Left lung (tissue), 10 donors: ENCODE results near the gene CRAMP1. TPM values are rescaled to one million over a fixed set of nuclear protein-coding genes. Genes with fewer than 3 reads are reported as not detected.

Experiments
- ATAC-seq: fragments of 200-7000 bp; cut with Tn5 transposase; one replicate; pipeline ENCODE4 v1.9.1; 2020; ENCODE audit warnings: moderate library complexity
- DNase-seq, 4 donors: peaks; one replicate each; pipeline ENCODE4 v3.0.0-alpha.2; 2013 to 2020
- H3K27ac ChIP-seq, 2 donors: fragments of 200-600 bp; sonication (generic) in 1 of 2; one replicate each; pipeline versions ENCODE4 v1.5.0 to v1.8.0; 2020 to 2021
- H3K27me3 ChIP-seq, 2 donors: fragments of 200-600 bp; sonication (generic) in 1 of 2; one replicate each; pipeline versions ENCODE4 v1.5.0 to v1.8.0; 2020 to 2021
- H3K36me3 ChIP-seq, 2 donors: fragments of 200-600 bp; sonication (generic) in 1 of 2; one replicate each; pipeline versions ENCODE4 v1.5.0 to v1.8.0; 2020 to 2021
- H3K4me1 ChIP-seq, 2 donors: fragments of 200-600 bp; one replicate each; pipeline ENCODE4 v1.8.0; 2021
- H3K4me3 ChIP-seq, 2 donors: fragments of 200-600 bp; sonication (generic) in 1 of 2; one replicate each; pipeline versions ENCODE4 v1.5.0 to v1.8.0; 2020 to 2021; ENCODE audit warnings: mild to moderate bottlenecking in 1 of 2
- H3K9me3 ChIP-seq, 2 donors: fragments of 200-600 bp; sonication (generic) in 1 of 2; one replicate each; pipeline versions ENCODE4 v1.5.0 to v1.8.0; 2020 to 2021
- intact Hi-C, 2 donors: fragments of 100-400 bp; cut with DNase I; formaldehyde crosslinking; loops; one replicate each; pipeline versions ENCODE4 v1.11.2 to v1.14.2; 2022
- polyA plus RNA-seq, 6 donors: library from polyadenylated mRNA; unstranded; fragments of 120-200 nt; gene quantifications; one replicate each; pipeline ENCODE4 v1.2.1, GENCODE V29; 2013; ENCODE audit not compliant: insufficient read length in 6 of 6
- total RNA-seq, 2 donors: library from RNA; stranded (reverse); fragmentation: NEBNext Ultra II Directional; extraction: Animal tissue kit (Norgen Biotek cat#: 25700); gene quantifications; one replicate each; pipeline ENCODE4 v1.2.1, GENCODE V29; 2021
- TF ChIP-seq, protein P1 (sequence below), 2 donors: fragments of 200-600 bp; sonication (generic) in 1 of 2; IDR thresholded peaks; one replicate each; pipeline versions ENCODE4 v1.5.0 to v1.8.0; 2021; ENCODE audit warnings: antibody characterized with exemption in 2 of 2
- donor health status: DM: no; HTN: yes; CAD: no.
- donor health status: DM: no; HTN: no; CAD: no.

CRAMP1 gene
- total and polyA plus RNA-seq, 8 donors = 17.3 to 33.0 (median 26.4) TPM

- no peaks in the 10 kb centered on the region for H3K9me3 ChIP-seq
- intact Hi-C loops = no loop called here
- TF ChIP-seq, protein P1, sequence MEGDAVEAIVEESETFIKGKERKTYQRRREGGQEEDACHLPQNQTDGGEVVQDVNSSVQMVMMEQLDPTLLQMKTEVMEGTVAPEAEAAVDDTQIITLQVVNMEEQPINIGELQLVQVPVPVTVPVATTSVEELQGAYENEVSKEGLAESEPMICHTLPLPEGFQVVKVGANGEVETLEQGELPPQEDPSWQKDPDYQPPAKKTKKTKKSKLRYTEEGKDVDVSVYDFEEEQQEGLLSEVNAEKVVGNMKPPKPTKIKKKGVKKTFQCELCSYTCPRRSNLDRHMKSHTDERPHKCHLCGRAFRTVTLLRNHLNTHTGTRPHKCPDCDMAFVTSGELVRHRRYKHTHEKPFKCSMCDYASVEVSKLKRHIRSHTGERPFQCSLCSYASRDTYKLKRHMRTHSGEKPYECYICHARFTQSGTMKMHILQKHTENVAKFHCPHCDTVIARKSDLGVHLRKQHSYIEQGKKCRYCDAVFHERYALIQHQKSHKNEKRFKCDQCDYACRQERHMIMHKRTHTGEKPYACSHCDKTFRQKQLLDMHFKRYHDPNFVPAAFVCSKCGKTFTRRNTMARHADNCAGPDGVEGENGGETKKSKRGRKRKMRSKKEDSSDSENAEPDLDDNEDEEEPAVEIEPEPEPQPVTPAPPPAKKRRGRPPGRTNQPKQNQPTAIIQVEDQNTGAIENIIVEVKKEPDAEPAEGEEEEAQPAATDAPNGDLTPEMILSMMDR (IDR thresholded peaks at IDR 0.05) = no peak
- no peak overlapping the region for H3K27ac ChIP-seq
- H3K27me3 ChIP-seq = no peaks in the 10 kb centered on the region
- H3K36me3 ChIP-seq = peaks cover 0 to 96% of the 10 kb centered on the region in 2 donors
- no peak overlapping the region for H3K4me3 ChIP-seq
- H3K4me1 ChIP-seq = no peaks in the 10 kb centered on the region
- no peak for DNase-seq
- no peak for ATAC-seq
Measured at GRCh38 chr16:1635070-1635469, 22.9 kb downstream of the CRAMP1 start.

- ATAC-seq (no peak), DNase-seq (no peak)
- intact Hi-C loops = no loop called here
- Histone ChIP-seq H3K4me1 (peaks cover 0 to 5% of the 10 kb centered on the region in 2 donors), H3K4me3 (no peak overlapping the region), H3K27me3 (no peaks in the 10 kb centered on the region), H3K27ac (no peak overlapping the region), H3K36me3 (peaks cover 0 to 99% of the 10 kb centered on the region in 2 donors), H3K9me3 (no peaks in the 10 kb centered on the region)
- TF ChIP-seq, protein P1 (IDR thresholded peaks at IDR 0.05) = no peak
Measured at GRCh38 chr16:1637526-1637925, 25.4 kb downstream of the CRAMP1 start.

DNA sequence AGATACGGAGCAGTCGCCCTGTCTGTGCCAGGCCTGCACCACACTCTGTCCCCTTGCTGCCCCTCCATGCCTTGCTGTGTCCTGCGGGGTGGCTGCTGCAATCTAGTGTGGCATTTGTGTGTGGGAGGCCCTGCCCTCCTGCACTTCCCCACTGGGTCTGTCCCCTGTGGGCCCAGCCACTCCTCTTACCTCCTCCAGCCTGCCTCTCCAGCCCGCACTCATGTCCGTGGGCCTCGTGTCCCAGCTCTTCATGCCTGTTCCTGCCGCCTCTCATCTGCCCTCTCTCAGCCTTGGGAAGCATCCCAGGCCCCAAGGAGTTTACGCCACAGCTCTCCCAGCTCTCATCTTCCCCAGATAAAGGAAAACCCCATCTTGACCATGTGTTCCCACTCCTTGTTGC lies 26.6 kb downstream of the CRAMP1 start:
- Histone ChIP-seq H3K27ac (no peak overlapping the region), H3K27me3 (no peaks in the 10 kb centered on the region), H3K9me3 (no peaks in the 10 kb centered on the region), H3K4me1 (peaks cover 0 to 5% of the 10 kb centered on the region in 2 donors), H3K4me3 (no peak overlapping the region), H3K36me3 (peaks cover 0 to 99% of the 10 kb centered on the region in 2 donors)
- DNase-seq (no peak), ATAC-seq (no peak)
- TF ChIP-seq, protein P1 (IDR thresholded peaks at IDR 0.05) = no peak
- intact Hi-C loops = no loop called here

- no peaks in the 10 kb centered on the region for H3K27me3 ChIP-seq
- TF ChIP-seq, protein P1 (IDR thresholded peaks at IDR 0.05) = no peak
- H3K9me3 ChIP-seq = no peaks in the 10 kb centered on the region
- intact Hi-C loops = no loop called here
- DNase-seq (no peak), ATAC-seq (no peak)
- peak overlapping the region in 1 of 2 donors; percentile 33 for H3K27ac ChIP-seq
- H3K4me3 ChIP-seq = no peak overlapping the region
- H3K4me1 ChIP-seq = peaks cover 0 to 5% of the 10 kb centered on the region in 2 donors
- peaks cover 0 to 99% of the 10 kb centered on the region in 2 donors for H3K36me3 ChIP-seq
Measured at GRCh38 chr16:1639282-1639681, 27.1 kb downstream of the CRAMP1 start.

DNA sequence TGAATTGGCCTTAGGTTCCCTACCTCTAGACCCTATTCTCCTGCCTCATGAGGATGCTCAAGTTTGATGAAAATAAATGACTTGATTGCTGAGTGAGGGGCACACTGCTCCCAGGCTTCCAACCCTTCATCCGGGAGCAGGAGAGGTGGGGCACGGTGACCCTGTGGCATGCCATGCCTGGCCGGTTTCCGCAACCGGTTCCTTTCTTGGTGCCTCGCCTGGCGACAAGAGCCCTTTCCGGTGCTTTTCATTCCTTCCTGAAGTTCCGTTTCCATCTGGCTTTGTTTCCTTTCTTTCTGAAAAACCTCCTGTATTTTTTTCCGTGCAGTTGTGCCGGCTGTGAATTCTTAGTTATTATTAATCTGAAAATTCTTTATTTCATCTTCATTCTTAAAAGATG lies 27.7 kb downstream of the CRAMP1 start:
- no peak for ATAC-seq
- H3K36me3 ChIP-seq = peaks cover 0 to 97% of the 10 kb centered on the region in 2 donors
- DNase-seq = no peak

More for the DNA sequence above, 27.7 kb downstream of the CRAMP1 start:
- Histone ChIP-seq H3K4me1 (peaks cover 0 to 5% of the 10 kb centered on the region in 2 donors), H3K4me3 (no peak overlapping the region), H3K27ac (peak overlapping the region in 1 of 2 donors; percentile 33), H3K9me3 (no peaks in the 10 kb centered on the region), H3K27me3 (no peaks in the 10 kb centered on the region)
- intact Hi-C loops = no loop called here
- TF ChIP-seq, protein P1 (IDR thresholded peaks at IDR 0.05) = no peak
